Measurements from ENCODE around the gene NLGN1. TPM values are rescaled to one million over a fixed set of nuclear protein-coding genes. Genes with fewer than 3 reads are reported as not detected.

The NLGN1 gene
- total RNA-seq, 1 experiment from 2014 or later = 20.7 TPM

GRCh38 chr3:173992416-173992815, 594.9 kb downstream of the NLGN1 start:
- no peaks in the 10 kb centered on the region for H3K9me3 ChIP-seq (replicated peaks)
- H3K36me3 ChIP-seq = no peaks in the 10 kb centered on the region
- no peaks in the 10 kb centered on the region for H3K27me3 ChIP-seq
- H3K4me1 ChIP-seq = no peaks in the 10 kb centered on the region
- H3K27ac ChIP-seq = no peak overlapping the region; the same call in 1 of the 2 replicates
- no peak for DNase-seq
- no peak overlapping the region for H3K4me3 ChIP-seq

- peak; percentile 3 to 43 for DNase-seq
- Histone ChIP-seq H3K4me3 (no peak overlapping the region), H3K36me3 (no peaks in the 10 kb centered on the region), H3K4me1 (no peaks in the 10 kb centered on the region), H3K9me3 (replicated peaks) (no peaks in the 10 kb centered on the region), H3K27ac (peak overlapping the region; percentile 3), H3K27me3 (no peaks in the 10 kb centered on the region)
These were observed 595.8 kb downstream of the NLGN1 start for GRCh38 chr3:173993299-173993698.

- Histone ChIP-seq H3K27ac (no peak overlapping the region), H3K9me3 (replicated peaks) (no peaks in the 10 kb centered on the region), H3K36me3 (no peaks in the 10 kb centered on the region), H3K27me3 (no peaks in the 10 kb centered on the region), H3K4me3 (no peak overlapping the region), H3K4me1 (no peaks in the 10 kb centered on the region)
- no peak for DNase-seq
These were observed 603.1 kb downstream of the NLGN1 start for GRCh38 chr3:174000675-174001074.

- Histone ChIP-seq H3K36me3 (no peaks in the 10 kb centered on the region), H3K9me3 (replicated peaks) (no peaks in the 10 kb centered on the region), H3K4me1 (no peaks in the 10 kb centered on the region), H3K27ac (no peak overlapping the region), H3K27me3 (no peaks in the 10 kb centered on the region), H3K4me3 (no peak overlapping the region)
- peak; percentile 1 to 17 for DNase-seq
These were observed 605.0 kb downstream of the NLGN1 start for GRCh38 chr3:174002543-174002942.

- H3K9me3 ChIP-seq (replicated peaks) = no peaks in the 10 kb centered on the region
- H3K27ac ChIP-seq = no peak overlapping the region
- H3K36me3 ChIP-seq = no peaks in the 10 kb centered on the region
- H3K27me3 ChIP-seq = no peaks in the 10 kb centered on the region
- no peak for DNase-seq
- no peak overlapping the region for H3K4me3 ChIP-seq
- no peaks in the 10 kb centered on the region for H3K4me1 ChIP-seq
These were observed 613.4 kb downstream of the NLGN1 start for GRCh38 chr3:174010907-174011306.

GRCh38 chr3:174016186-174016585, 618.6 kb downstream of the NLGN1 start:
- no peaks in the 10 kb centered on the region for H3K4me1 ChIP-seq
- DNase-seq = no peak
- H3K9me3 ChIP-seq (replicated peaks) = no peaks in the 10 kb centered on the region
- no peak overlapping the region for H3K4me3 ChIP-seq
- H3K27ac ChIP-seq = no peak overlapping the region
- no peaks in the 10 kb centered on the region for H3K27me3 ChIP-seq
- H3K36me3 ChIP-seq = no peaks in the 10 kb centered on the region

- Histone ChIP-seq H3K4me3 (no peak overlapping the region), H3K9me3 (replicated peaks) (no peaks in the 10 kb centered on the region), H3K27me3 (no peaks in the 10 kb centered on the region), H3K27ac (no peak overlapping the region), H3K36me3 (no peaks in the 10 kb centered on the region), H3K4me1 (no peaks in the 10 kb centered on the region)
- no peak for DNase-seq
These were observed 622.6 kb downstream of the NLGN1 start for GRCh38 chr3:174020156-174020555.

GRCh38 chr3:174023421-174023820, 625.9 kb downstream of the NLGN1 start:
- DNase-seq = no peak
- no peaks in the 10 kb centered on the region for H3K36me3 ChIP-seq
- H3K27me3 ChIP-seq = no peaks in the 10 kb centered on the region
- no peak overlapping the region for H3K27ac ChIP-seq
- H3K9me3 ChIP-seq (replicated peaks) = no peaks in the 10 kb centered on the region
- no peaks in the 10 kb centered on the region for H3K4me1 ChIP-seq
- H3K4me3 ChIP-seq = no peak overlapping the region

- DNase-seq = no peak
- no peaks in the 10 kb centered on the region for H3K9me3 ChIP-seq (replicated peaks)
- H3K4me1 ChIP-seq = no peaks in the 10 kb centered on the region
- H3K27me3 ChIP-seq = no peaks in the 10 kb centered on the region
- no peaks in the 10 kb centered on the region for H3K36me3 ChIP-seq
- no peak overlapping the region for H3K27ac ChIP-seq
- H3K4me3 ChIP-seq = no peak overlapping the region
These were observed 631.1 kb downstream of the NLGN1 start for GRCh38 chr3:174028673-174029072.

- Histone ChIP-seq H3K4me3 (no peak overlapping the region), H3K27ac (no peak overlapping the region), H3K36me3 (no peaks in the 10 kb centered on the region), H3K9me3 (replicated peaks) (no peaks in the 10 kb centered on the region), H3K4me1 (no peaks in the 10 kb centered on the region), H3K27me3 (no peaks in the 10 kb centered on the region)
- peak in 1 of 2 experiments; percentile 8 for DNase-seq
These were observed 637.9 kb downstream of the NLGN1 start for GRCh38 chr3:174035328-174035886.

- Histone ChIP-seq H3K27ac (no peak overlapping the region), H3K27me3 (no peaks in the 10 kb centered on the region), H3K9me3 (replicated peaks) (no peaks in the 10 kb centered on the region), H3K36me3 (no peaks in the 10 kb centered on the region), H3K4me3 (no peak overlapping the region), H3K4me1 (no peaks in the 10 kb centered on the region)
- DNase-seq = no peak
These were observed 648.8 kb downstream of the NLGN1 start for GRCh38 chr3:174046311-174046710.

GRCh38 chr3:174049472-174049871, 651.9 kb downstream of the NLGN1 start:
- H3K36me3 ChIP-seq = no peaks in the 10 kb centered on the region
- no peaks in the 10 kb centered on the region for H3K4me1 ChIP-seq
- no peak overlapping the region for H3K27ac ChIP-seq
- no peak for DNase-seq
- H3K27me3 ChIP-seq = no peaks in the 10 kb centered on the region
- H3K4me3 ChIP-seq = no peak overlapping the region
- no peaks in the 10 kb centered on the region for H3K9me3 ChIP-seq (replicated peaks)

GRCh38 chr3:174051191-174051590, 653.6 kb downstream of the NLGN1 start:
- H3K27ac ChIP-seq = no peak overlapping the region
- no peaks in the 10 kb centered on the region for H3K27me3 ChIP-seq
- DNase-seq = no peak
- no peaks in the 10 kb centered on the region for H3K36me3 ChIP-seq
- H3K4me3 ChIP-seq = no peak overlapping the region
- no peaks in the 10 kb centered on the region for H3K4me1 ChIP-seq
- H3K9me3 ChIP-seq (replicated peaks) = no peaks in the 10 kb centered on the region

- Histone ChIP-seq H3K36me3 (no peaks in the 10 kb centered on the region), H3K27me3 (no peaks in the 10 kb centered on the region), H3K9me3 (replicated peaks) (no peaks in the 10 kb centered on the region; the same call in 1 of the 2 replicates), H3K27ac (no peak overlapping the region), H3K4me1 (no peaks in the 10 kb centered on the region), H3K4me3 (no peak overlapping the region)
- no peak for DNase-seq
These were observed 661.3 kb downstream of the NLGN1 start for GRCh38 chr3:174058804-174059203.

GRCh38 chr3:174060431-174060830, 662.9 kb downstream of the NLGN1 start:
- Histone ChIP-seq H3K4me1 (no peaks in the 10 kb centered on the region), H3K4me3 (no peak overlapping the region), H3K27ac (no peak overlapping the region), H3K27me3 (no peaks in the 10 kb centered on the region), H3K36me3 (no peaks in the 10 kb centered on the region), H3K9me3 (replicated peaks) (no peaks in the 10 kb centered on the region; the same call in 1 of the 2 replicates)
- DNase-seq = no peak

GRCh38 chr3:174061162-174061561, 663.6 kb downstream of the NLGN1 start:
- Histone ChIP-seq H3K9me3 (replicated peaks) (no peaks in the 10 kb centered on the region; the same call in 1 of the 2 replicates), H3K36me3 (no peaks in the 10 kb centered on the region), H3K4me3 (no peak overlapping the region), H3K4me1 (no peaks in the 10 kb centered on the region), H3K27ac (no peak overlapping the region), H3K27me3 (no peaks in the 10 kb centered on the region)
- no peak for DNase-seq

All from SJCRH30 (cell line).